ENCODE measurements around the gene SH3PXD2A. TPM values are rescaled to one million over a fixed set of nuclear protein-coding genes. Genes with fewer than 3 reads are reported as not detected.

SH3PXD2A gene
- total RNA-seq, 1 donor from 2014 or later, result 19.3 TPM

DNA sequence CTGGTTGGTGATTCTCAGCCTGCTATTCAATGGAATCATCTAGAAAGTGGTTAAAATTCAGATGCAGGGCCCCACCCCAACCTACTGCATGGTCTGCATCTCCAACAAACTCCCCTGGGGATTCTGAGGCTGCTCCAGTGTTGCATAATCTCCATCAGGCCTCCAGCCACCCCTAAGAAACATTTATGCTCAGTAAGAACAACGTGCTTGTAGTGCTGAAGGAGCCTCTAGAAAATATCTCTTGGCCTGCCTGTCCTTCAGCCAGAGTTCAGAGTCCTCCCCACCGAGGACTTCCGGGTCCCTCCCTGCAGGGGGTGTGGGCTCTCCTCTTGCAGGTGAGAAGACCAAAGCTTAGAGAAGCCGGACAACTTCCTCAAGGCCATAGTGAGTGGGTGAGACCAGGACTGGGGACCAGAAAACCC lies 159.8 kb downstream of the SH3PXD2A start:
- intact Hi-C loops (cut with micrococcal nuclease), result loop anchor here (1.0 to 10.0 kb wide), 7 partner anchors 17 to 659 kb away; partner anchors contain the start of genes CFAP58 and SFR1

DNA sequence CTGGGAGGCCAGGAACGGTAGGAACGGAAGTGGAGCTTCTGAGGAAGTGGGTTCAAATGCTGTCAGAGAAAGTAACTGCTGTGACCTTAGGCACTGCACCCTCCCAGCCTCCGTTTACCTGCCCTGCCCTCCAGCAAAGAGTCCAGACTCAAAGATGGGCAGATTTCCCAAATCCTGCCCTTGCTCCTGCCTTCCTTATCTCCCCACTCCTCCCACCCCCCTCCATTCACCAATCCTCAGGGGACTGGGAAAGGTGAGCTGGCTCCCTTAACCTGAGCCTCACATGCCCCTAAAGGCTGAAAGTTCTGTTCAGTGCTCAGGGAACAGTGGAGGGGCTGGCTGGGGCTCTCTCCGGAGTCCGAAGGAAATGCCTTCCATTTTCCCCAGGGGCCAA lies 161.6 kb downstream of the SH3PXD2A start:
- intact Hi-C loops (cut with micrococcal nuclease), result loop anchor here (10.0 kb wide), 1 partner anchor 661 kb away; the partner anchor contains the start of gene CFAP58

DNA sequence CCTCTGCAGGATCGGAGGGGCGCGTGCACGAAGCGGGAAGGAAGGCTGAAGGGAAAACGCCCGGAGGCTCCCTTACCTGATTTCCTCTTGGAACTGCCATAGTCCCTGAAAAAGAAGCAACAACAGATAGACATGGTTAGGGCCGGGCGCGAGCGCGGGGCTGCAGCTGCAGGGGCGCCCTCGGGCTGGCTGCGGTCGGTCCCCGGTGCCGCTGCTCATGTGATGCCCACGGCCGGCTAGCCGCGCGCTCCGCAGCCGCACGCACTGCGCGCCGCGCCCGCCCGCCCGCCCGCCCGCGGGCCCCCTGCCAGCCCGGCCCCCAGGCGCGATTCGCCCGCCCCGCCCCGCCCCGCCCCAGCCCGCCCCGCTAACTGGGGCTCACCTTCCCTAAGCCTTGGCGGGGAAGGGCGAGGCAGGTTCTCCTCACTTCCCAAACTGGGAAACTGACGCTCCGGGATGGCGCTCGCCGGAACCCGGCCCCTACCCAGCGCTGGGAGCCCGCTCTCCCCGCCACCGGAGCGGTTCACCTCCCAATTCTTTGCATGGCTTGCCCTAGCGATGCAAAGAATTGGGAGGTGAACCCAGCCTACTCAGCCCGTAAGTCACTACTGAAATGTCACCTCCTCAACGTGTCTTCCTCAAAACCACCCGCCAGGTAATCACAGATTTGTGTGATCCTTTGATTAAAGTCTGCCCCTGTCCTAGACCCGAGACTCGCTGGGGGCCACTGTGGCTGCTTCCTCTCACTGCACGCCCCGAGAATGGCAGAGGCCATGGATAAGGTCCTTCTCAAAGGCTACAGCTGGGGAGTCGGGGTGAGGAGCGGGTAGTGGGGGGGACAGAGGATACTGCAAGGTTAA lies 162.2 kb downstream of the SH3PXD2A start:
- intact Hi-C loops (cut with micrococcal nuclease), result loop anchor here (1.0 to 10.0 kb wide), 2 partner anchors 189 to 662 kb away; partner anchors contain the start of gene CFAP58

DNA sequence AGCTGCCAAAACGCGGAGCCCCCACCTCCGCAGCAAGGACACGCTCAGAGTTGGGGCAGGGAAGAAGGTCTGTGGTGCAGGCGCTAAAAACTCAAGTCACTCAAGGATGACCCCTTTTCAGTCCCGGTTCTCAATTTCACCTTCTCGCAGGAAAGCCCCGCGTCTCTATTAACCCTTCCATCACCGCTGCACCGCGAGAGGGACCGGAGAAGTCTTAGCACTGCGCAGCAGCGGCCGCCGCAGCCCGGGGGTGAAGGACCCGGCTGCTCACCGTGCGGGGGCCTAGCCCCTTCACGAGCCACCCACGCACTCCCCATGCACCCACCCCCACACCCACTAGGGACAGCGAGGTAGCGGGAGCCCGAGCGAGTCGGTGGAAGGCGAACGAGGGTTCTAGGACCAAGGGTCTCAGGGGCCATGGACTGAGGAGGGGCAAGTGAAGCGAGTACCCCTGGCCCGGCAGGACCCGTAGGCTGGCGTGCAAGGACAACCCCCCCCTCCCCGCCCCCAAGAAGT lies 162.9 kb downstream of the SH3PXD2A start:
- intact Hi-C loops (cut with micrococcal nuclease), result loop anchor here (1.0 to 10.0 kb wide), 2 partner anchors 188 to 662 kb away; partner anchors contain the start of gene CFAP58

DNA sequence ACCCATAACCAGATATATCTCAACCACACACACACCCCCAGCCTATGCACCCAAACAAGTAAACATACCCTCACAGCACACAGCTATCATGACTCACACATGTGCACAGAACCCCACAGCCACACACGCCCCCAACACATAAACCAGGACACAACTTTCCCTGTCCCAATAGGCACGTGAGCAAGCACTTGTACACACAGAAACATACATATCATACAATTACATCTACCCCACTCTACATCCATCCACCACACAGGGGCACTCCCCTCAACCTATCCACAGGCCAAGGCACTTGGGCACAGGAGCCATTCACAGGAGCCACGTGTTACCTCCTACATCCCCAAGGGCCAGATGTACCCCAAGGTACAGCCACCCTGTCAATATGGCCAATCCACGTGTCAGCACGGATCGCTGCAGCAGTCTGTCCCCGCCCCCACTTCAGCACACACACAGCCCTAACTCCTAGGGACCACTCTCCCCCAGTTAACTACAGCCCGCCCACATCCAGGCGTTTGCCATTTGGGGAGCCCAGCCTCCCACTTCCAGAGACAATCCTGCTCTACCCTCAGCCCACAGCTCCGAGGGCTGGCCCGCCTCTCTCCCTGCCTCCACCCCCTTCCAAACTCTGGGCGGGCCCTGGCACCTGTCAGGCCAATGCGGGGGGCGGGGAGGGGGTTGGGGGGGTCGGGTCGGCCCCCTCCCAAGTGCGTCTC lies 163.5 kb downstream of the SH3PXD2A start:
- intact Hi-C loops (cut with micrococcal nuclease), result loop anchor here (1.0 to 10.0 kb wide), 2 partner anchors 188 to 663 kb away; partner anchors contain the start of gene CFAP58

DNA sequence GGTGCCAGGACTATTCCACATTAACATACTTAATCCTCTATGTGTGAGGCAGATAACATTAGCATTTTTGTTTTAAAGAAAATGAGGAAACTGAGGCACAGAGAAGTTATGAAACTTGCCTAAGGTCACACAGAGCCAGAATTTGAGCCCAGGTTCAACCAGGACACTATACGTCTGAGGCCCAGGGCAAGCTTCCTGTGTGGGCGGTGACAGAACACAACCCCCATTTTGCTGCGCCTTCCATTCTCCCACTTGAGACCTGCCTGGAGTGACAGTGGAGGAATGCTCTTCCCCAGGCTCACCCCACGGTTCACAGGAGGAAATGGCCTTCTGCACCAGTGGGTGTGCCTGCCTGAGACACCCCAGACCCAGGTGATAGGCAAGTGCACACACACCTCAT lies 164.1 kb downstream of the SH3PXD2A start:
- intact Hi-C loops (cut with micrococcal nuclease), result loop anchor here (10.0 kb wide), 1 partner anchor 664 kb away; the partner anchor contains the start of gene CFAP58

DNA sequence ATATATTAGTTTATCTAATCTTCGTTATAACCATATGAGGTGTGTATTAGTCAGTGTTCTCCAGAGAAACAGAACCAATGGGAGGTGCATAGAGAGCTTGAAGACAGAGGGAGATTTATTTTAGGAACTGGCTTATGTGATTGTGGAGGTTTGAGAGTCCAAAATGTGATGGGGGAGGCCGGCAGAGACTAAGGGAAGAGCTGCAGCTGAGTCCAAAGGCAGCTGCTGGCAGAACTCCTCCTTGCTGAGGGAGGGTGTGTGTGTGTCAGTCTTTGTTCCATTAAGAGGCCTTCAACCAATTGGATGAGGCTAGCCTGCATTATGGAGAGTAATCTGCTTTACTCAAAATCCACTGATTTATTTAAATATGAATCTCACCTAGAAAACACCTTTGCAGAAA lies 165.1 kb downstream of the SH3PXD2A start:
- intact Hi-C loops (cut with micrococcal nuclease), result loop anchor here (10.0 kb wide), 1 partner anchor 665 kb away; the partner anchor contains the start of gene CFAP58

DNA sequence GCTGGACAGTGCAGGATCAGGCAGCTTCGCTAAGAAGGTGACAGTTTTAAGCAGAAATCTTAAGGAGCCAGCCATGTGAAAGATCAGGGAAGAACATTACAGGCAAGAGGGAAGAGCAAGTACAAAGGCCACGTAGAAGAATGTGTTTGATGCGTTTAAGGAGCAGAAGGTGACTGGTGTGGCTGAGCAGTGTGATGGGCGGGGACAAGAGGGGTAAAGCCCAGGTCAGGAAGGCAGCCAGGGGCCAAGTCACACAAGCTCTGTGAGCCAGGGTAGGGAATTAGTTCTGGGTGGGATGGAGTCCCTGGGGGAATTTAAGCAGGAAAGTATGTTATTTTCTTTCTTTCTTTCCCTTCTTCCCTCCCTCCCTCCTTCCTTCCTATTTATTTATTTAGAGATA lies 166.9 kb downstream of the SH3PXD2A start:
- intact Hi-C loops (cut with micrococcal nuclease), result no loop called here

DNA sequence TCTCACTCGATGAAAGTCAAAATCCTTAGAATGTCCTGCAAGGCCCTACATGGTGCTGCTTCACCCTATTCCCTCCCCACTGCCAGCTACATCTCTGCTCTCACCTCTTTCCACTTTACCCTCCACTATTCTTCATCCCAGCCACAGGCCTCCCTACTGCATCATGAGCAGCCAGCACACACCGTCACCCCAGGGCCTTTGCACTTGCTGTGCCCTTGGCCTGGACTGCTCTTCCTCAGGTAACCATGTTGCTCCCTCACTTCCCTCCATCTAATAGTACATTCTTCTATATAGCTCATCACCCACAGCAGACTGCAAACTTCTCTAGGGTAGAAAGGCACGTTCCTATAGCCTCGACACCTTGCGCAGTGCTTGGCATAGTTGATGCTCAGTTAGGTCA lies 167.7 kb downstream of the SH3PXD2A start:
- intact Hi-C loops (cut with micrococcal nuclease), result loop anchor here (2.0 kb wide), 1 partner anchor 27 kb away; no protein-coding TSS in a partner anchor

DNA sequence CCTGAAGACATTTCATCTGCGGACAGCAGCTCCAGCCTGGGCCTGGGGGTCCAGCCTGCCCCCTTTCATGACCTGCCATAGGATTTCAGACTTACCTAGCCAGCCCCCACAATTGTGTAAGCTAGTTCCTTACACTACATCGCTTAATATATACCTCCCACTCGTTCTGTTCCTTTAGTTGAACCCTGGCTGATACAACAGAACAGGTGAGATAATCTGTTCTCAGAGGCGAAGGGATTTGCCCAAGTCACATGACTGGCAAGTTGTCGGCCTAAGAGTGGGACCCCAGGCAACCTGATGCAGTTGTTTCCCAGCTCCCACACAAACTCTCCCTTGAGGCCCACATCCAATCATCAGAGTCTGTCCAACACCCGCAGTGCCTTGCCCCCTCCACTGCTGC lies 168.2 kb downstream of the SH3PXD2A start:
- intact Hi-C loops (cut with micrococcal nuclease), result loop anchor here (2.0 kb wide), 1 partner anchor 26 kb away; no protein-coding TSS in a partner anchor

DNA sequence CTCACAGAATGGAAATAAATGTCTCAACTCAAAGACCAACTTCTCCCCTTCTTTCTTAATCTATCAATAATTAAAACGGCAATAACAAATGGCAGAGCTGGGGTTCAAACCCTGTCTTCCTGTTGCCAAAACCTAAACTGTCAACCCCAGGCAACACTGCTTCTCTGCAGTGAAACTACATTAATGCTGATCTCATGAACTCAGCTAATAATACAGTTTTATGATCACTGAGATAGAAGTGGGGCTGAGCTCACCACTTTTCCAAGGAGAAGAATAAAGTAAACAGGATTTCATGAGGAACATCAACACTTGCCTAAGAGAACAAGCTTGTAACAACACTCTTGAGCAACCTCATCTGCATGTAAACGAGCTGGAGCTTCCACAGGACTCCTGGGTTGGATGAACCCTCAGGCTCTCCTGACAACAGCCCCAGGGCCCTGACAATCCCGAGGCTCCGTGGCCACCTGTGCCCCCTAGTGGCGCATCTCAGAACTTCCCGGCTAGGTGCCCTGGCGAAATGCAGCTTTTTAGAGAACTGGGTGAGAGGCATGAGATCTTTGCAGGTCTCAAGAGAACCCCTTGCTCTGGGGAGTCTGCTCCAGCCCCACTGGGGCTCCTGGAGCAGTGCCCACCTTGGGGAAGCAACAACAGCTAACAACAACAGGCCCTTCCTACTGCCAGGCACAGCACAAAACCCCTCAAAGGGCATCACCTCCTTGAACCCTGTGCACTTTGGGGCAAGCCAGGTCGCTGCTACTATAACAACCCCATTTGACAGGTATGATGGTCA lies 169.3 kb downstream of the SH3PXD2A start:
- intact Hi-C loops (cut with micrococcal nuclease), result loop anchor here (1.0 to 2.0 kb wide), 4 partner anchors 8 to 269 kb away; no protein-coding TSS in a partner anchor

DNA sequence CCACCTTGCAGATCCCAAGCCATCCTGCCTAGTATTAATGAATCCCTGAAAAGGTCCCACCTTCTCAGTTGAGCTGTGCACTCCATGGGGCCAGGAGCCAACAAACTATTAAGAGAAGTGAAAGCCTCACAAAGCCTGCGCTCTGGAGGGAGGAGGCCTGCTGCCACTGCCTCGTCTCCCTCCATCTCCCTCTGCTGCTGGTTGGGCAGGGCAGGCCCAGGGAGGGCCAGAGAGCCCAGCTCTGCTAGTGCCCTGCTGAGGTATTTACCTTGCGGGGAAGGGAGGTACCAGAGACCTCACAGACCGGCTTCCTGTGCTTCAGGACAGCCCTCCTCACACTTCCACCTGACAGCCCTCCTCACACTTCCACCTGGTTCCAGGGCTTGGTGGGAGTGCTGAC lies 171.5 kb downstream of the SH3PXD2A start:
- intact Hi-C loops (cut with micrococcal nuclease), result no loop called here

DNA sequence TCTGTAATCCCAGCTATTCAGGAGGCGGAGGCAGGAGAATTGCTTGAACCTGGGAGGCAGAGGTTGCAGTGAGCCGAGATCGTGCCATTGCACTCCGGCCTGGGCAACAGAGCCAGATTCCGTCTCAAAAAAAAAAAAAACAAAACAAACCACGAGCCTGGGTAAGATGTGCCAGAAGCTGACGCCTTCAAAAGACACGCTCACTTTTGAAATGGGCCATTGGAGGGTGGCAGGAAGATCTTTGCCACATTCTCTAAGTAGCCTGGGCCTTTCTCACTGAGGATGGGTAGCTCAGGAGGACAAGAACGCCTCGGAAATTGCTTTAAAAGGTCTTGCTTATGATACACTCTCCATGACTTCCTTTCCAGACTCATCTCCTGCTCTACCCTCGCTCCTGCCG lies 172.7 kb downstream of the SH3PXD2A start:
- intact Hi-C loops (cut with micrococcal nuclease), result no loop called here

DNA sequence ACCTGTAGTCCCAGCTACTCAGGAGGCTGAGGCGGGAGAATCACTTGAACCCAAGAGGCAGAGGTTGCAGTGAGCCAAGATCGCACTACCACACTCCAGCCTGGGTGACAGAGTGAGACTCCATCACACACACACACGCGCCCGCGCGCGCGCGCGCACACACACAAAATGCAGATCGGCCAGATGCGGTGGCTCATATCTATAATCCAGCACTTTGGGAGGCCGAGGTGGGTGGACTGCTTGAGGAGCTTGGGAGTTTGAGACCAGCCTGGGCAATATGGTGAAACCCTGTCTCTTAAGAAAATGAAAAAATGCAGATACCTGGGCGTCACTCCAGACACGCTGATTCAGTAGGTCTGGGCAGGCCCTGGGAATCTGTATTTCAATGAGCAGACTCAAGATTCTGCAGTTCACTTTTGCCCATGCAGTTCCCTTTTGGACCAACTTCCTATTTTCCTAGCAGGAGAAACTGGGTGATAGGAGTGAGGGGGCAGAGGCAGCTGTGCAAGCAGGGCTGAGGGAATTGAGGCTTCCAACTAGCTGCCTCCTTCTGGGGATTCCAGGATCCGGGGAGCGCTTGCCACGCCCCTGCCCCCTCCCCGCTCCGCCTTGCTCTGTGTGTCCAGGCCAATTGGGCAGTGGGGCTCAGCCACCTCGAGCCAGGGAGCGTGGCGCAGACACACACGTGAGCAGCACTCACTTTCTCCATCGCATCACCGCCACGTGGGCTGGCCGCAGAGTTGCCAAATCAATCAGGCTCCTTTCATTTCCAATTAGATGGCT lies 173.6 kb downstream of the SH3PXD2A start:
- intact Hi-C loops (cut with micrococcal nuclease), result no loop called here

DNA sequence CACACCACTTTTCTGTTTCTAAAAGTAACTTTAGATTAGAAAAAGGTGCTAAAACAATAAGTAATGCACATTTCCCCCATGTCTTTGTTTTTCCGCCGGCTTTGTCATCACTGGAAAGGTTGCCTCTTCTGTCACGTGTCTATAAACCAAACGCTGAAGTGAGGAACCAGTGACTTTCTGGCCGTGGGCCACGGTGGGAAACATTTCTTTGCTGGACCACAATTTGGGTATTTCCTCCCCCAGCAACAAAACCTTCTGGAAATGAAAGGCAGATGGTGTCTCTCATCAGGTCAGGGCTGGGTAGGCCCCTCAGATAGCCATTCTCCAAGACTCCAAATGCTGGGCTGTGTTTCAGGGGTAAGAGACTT lies 174.5 kb downstream of the SH3PXD2A start:
- intact Hi-C loops (cut with micrococcal nuclease), result no loop called here

DNA sequence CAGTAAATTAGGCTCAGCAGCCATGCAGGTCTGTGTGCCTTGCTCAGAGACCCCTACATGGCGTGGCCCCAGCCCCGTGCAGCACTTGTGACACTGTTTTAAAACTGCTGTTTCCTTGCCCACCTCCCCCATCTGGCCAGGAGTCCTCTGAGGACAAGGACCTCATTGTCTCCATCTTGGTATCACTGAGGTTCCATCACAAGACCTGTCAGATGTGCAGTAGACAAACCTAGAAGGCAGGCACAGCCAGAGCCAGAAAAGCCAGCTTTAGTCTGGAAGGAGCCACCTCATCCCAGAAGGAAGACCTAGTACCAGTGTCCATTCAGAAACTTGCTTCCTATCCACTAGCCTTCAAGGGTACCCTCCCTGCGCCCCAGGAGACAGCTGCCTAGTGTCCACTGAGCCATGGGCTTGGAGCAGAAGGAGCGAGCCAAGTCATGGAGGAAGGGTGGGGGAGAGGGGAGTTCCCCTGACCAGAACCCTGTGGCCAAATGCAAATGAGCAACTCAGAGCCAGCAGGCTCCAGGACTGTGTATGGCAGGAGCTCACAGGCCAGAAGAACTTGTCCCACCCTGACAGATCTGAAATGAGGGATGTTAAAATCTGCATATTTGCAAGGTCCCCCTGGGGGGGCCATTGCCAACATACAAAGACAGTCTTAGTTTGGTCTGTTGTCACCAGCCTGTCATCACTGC lies 176.1 kb downstream of the SH3PXD2A start:
- intact Hi-C loops (cut with micrococcal nuclease), result loop anchor here (5.0 kb wide), 2 partner anchors 282 to 443 kb away; partner anchors contain the start of genes ATP5MK, PDCD11 and SFR1

DNA sequence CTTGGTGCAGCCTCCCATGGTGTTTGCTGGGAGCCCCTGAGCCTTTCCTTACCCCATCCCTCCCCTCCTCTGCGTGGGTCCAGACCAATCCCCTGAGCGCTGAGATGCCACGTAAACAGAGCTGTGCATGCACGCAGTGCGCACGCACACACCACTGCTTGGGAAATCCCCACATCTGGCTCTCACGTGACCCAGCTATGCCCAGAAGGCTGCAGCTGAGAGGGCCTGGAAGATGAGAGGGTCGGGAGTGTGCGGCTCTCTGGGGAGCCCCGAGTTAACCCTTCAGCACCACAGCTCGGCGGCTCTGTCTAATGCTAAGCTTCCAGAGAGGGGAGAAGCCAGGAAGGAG lies 177.2 kb downstream of the SH3PXD2A start:
- intact Hi-C loops (cut with micrococcal nuclease), result loop anchor here (1.0 to 5.0 kb wide), 5 partner anchors 8 to 444 kb away; partner anchors contain the start of genes ATP5MK, PDCD11 and SFR1

DNA sequence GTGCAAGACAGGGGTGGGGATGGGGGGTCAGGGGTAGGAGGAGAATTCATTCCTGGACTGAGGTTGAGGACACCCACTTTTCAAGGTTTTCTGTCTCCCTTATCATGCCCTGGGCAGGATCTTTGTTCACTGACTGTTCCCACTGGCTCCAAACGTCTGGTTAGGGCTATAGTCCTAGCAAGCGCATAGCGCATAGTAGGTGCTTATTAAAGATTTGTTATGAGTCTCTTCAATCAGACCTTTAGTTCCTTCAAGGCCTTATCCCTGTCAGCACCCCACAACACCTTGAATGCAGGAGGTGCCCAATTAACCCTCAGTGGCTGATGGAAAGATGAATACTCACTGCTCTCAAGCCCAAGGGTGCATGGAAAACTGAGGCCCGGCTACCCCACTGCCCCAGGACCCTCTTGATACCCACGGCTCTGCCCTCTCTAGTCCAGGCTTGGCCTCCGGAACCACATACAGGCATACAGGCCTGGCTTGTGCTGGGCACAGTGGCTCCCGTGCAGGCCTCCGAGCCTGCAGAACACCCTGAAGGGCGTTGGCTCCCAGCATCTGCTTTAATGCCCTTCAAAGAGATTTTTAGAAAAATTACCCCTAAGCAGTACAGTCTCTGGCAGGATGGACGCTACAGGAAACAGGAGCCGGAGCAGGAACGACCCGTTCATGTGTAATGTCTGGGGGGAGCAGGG lies 177.7 kb downstream of the SH3PXD2A start:
- intact Hi-C loops (cut with micrococcal nuclease), result loop anchor here (1.0 to 5.0 kb wide), 5 partner anchors 9 to 445 kb away; partner anchors contain the start of genes ATP5MK, PDCD11 and SFR1

Data from T-helper 1 cell treated with Interleukin-12 subunit alpha and Interleukin-12 subunit beta and Interleukin-4 antibody, amounts not matched to agents 30 ng/mL and 1 ng/mL, for 36 hours (primary cell).